CD4-positive, alpha-beta T cell treated with Interferon alpha-2 for 1 hour (primary cell): ENCODE measurements around the gene SMIM8.

Source experiments
- DNase-seq, 2 donors: peaks; one replicate each; pipeline ENCODE4 v3.0.0-alpha.2; 2020 to 2022

Gene SMIM8

DNA sequence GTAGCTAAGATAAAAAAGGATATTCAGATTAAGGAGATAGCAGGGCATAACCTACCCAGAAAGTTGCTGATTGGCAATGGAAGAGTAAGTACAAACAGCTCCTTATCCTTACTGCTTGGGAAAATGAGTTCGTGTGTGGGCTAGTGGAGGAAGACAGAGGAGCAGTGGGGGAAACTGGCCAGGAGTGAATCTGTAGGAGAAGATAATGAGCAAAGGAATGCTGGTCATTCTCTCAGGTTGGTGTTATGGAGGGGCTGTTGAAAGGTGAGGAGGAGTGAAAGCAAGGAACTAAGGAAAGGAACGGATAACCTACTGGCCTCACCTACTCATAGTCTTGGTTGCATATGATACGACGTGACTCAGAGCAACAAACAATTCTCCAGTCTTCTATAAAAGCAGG lies 14.0 kb downstream of the SMIM8 start:
- DNase-seq, result no peak

DNA sequence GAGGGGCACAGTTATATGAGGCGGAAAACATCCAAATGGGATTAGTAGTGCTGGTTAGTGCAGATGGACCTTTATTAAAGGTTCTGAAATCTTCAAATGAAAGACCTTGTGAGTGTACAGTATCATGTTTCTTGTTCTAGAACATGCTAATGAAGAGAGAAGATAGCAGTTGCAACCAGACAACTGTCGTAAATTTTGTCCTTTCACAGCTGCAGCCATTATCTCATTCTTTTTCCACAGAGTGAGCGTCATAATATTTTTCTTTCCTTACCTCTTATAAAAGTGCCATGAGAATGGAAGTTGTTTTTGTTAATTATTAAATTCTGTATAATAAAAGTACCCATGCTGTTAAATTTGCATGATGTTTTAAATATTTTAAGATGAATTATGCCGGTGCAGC lies 17.8 kb downstream of the SMIM8 start:
- no peak for DNase-seq

DNA sequence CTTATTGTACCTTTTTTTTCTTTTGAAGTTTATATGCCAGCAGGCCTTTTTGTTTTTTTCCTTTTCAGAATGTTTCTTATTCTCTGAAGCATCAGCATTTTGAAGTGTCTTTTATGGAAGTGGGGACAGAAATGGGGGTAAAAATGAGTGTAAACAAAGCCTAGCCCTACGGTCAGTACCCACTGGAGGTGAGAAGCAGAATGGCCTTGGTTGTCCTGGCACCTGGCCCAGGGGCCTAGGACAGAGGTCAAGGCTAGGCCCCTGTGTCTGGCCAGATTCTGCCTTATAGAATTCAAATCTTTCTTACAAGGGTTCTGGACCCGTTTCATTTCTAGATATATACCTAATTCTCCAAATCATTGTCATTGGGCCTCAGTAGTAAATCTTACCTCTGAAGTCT lies 18.8 kb downstream of the SMIM8 start:
- no peak for DNase-seq

DNA sequence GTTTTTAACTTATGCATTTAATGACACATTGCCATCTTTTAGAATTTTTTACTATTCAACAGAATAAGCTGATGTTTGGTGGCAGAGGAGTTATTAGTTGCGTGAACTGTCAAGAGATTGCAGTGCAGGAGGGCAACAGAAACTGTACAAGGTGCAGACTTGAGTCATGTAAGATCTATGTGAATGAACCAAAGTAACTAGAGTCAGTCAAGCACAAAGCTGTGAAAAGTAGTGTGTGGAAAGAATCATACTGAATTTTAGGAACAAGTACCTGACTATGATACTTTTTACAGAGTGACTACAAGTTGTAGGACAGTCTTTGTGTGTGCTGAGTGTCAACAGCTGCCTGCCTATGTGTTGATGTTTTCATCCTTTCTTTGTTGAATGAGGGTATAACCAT lies 19.5 kb downstream of the SMIM8 start:
- DNase-seq, result no peak

DNA sequence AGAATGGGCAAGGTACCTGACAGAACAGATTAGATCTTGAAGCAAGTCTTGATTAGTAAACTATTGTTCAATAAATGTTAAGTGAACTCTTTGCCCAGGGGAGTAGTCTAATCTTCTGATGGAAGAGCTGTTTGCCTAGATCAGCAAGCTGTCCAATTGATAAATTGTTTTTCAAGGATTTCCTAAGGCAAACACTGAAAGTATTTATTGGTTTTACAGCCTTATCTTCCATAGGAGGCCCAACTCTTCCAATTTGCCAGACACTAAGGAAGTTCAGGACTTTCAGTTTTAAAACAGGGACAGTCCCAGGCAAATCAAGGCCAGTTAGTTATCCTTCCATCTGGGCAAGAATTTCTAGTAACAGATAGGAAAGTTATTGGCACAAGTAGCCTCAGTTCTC lies 20.4 kb downstream of the SMIM8 start:
- DNase-seq, result no peak

DNA sequence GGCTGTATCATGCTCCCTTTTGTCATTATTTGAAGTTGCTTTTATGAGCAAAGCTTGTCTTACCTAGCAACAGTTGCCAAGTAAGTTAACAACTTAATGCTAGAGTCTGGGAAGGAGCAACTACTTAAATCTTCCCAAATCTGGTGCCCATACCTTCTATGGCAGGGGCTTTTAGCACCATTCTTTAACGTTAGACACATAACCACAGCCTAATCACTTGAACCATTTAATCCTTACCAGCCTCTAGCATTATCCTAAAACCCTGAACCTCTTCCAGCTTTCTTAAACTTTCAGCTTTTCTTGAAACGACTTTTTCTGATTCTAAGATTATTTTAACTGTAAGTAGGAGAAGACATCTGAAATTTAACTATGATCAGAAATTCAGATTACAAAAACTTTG lies 22.3 kb downstream of the SMIM8 start, which contains the start of gene C6orf163:
C6orf163 (plus strand) TSS at position 83 of the 400 bp plus-strand sequence; CDS start at position 370, 287 bp downstream.
- DNase-seq, result no peak

DNA sequence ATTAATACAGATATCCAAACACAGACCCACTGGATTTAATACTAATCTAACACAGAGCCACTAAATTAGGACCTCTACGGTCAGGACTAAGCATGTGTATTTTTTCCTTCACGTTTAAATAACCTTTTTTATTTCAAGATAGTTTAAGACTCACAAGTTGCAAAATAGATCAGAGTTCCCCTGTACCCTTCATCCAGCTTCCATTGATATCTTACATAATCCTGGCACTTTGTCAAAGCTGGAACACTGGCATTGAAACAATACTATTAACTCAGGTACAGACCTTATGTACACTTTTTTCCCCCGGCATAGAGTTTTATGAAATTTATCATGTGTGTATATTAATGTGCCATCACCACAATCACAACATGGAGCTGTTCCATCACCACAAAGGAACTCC lies 24.3 kb downstream of the SMIM8 start:
- no peak for DNase-seq

DNA sequence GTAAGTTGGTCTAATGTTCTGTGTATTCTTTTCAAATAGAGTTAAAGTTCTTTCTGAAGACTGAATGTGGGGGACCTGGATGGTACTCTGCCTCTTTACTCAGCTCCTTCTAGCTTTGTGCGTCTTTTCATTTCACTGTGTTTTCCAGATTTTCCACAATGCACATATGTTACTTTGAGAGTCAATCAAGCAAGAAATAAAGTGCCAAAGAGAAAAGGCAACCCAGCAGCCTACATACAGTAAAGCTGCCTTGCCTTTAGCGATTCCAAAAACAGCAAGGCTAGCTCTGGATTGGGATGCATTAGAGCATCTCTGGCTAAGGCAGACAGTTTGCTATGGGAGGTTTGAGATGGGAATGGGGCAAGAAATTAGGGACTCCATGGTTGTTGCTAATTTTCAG lies 27.5 kb downstream of the SMIM8 start:
- no peak for DNase-seq

DNA sequence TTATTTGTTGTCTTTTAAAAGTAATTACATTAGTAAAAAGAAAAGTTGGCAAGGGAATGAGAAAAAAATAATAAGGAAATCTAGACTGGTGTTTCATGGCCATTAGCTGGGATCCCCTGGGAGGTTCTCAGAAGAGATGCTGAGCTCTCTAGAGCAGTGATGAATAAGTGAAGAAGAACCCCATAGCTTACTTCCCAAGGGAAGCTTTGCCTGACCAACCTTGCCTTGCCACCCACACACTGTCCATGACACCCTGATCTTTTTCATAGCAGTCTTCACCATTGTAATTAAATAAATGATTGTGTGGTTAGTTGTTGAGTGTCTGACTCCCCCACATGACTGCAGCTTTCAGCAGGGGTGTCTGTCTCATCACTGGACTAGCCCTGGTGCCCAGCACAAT lies 28.1 kb downstream of the SMIM8 start:
- DNase-seq, result no peak

DNA sequence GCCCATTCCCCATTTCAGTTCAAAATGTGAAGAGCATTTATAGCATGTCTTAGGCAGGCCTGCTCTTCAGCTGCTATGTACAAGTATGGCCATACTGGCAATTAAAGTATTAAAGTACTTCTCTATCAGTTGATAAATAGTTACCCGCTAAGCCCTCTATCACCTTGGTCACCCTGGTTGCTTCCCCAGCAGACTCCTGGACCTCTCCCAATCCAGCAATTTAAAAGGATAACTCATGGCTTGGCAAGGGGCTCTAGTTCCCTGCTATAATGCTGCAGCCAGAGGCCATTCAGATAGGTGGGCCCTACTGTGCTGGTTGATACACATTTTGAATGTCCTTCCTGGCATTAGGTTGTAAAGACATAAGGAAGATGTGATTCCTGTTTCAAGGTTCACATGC lies 29.2 kb downstream of the SMIM8 start:
- DNase-seq, result no peak

DNA sequence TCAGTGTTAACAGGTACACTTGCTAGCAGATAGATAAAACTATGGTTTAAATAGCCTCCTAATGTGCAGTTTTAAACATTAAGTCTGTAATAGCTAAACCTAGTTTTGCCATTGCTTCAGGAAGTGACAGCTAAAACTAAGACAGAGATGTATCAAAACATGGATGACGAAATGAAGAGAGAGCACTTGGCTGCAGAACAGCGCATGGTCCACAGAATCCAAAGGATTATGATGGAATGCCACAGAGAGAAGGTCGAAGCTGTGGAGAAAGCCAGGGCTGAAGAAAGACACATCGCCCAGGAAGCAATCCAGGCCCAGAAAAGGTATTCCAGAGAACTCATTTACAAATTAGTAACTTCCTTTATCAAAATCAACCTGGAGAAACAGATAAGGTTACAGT lies 33.8 kb downstream of the SMIM8 start:
- DNase-seq, result no peak

DNA sequence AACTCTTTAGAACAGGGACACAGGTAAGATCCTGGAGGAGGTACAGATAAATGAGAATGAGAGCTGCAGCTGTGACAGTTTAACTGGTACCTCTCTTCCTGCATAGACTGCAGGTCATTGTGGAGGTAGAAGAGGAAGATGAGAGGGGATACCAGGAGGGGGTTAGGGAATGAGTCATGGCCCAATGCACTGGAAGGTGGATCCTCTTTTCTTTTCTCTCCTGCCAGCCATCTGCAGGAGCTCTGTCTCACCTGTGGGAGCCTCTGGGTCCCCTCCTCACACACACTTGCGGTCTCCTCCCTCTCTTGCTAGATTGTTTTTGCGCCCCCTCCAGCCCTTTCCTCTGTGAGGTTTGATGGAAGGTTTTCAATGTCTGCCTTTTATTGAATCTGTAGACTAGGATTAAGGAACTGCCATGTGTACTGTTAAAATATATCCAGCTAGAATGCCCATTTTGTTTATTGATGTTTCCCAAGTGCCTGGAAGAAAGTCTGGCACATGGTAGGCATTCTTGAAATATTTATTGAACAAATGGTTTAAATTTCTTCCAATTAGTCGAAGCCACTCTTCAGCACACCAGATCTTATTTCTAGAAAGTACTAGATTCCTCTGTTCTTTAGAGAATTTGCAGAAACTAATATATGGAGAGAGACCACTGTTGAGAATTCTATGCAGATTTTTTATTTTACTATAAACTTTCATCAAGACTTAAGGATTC lies 35.2 kb downstream of the SMIM8 start:
- DNase-seq, result no peak

DNA sequence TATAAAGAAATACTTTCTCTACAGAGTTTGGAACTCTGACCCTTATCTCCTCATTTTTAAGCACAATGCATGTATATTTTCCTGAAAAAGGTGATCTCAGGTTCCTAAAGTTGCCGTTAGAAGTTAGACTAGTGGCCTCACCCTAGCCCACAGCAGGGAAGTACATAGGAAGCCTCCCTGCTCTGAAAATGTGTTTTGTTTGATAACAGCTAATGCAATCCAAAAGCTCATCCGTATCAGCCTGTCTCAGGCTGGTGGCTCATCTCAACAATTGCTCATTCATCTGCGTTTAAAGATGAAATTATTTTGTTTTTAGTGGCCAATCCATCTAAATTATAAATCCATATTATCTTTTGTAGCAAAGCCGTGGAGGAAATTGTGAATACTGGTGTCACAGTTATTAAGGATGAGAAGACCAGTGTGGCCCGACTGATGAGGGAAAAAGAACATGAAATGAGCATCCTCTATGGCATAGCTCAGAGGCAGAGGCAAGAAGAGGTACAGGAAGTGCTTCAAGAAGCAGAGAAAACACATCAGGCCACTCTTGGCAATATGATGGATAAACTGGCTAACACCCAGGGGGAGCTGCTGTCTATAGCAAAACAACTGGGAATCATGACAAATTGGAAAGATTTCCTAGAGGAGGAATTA lies 42.3 kb downstream of the SMIM8 start:
- DNase-seq, result no peak

DNA sequence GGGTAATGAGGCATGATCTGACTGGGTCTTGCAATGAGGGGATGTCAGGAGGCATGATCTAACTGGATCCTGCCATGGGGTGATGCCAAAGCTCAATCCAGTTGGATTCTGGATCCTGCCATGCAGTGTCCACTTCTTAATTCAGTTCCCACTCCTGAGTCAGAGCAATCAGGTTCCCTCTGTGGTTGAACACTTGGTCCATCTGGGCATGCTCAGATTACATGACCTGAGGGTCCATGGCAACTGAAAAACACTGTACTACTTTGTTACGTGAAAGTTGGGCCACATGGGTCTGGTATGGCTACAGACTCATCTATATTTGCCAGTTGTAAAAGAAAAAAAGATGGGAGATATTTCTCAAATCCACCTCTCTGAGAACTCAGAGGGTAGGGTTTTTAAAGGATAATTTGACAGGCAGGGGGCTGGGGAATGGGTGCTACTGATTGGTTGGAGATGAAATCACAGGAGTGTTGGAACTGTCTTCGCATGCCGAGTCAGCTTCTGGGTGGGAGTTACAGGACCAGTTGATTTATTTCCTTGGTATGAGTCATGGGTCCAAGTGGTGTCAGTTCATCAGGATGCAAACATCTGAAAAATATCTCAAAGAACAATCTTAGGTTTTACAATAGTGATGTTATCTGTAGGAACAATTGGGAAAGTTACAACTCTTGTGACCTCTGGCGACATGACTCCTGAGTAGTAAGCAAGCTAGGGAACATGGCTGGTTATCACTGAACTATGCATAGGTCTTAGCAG lies 43.9 kb downstream of the SMIM8 start:
- DNase-seq, result no peak

DNA sequence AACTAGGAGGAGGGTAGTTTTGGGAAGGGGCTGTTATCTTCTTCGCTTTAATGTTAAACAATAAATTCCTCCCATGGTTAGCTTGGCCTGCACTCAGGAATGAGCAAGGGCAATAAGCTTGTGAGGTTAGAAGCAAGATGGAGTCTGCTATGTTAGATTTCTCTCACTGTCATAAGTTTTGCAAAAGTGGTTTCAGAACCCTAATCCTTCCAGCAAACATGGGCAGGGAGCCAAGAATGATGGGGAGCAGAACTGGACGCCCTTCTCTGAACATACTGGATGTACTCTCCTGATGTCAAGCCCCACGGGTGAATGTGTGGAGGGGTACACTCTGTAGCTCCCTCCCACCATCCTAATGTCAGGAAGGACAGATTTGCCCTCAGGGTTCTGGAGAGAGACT lies 44.5 kb downstream of the SMIM8 start:
- DNase-seq, result no peak

DNA sequence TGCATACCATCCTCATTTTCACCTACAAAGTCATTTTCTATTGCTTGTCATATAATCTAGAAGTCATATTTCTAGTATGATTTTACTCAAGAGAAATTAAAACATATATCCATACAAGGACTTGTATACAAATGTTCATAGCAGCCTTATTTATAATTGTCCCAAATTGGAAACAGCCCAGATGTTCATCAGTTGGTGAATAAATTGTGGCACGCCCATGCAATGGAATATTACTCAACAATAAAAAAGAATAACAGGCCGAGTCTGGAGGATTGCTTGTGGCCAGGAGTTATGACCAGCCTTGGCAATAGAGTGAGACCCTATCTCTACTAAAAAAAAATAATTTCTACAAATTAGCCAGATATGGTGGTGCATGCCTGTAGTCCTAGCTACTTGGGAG lies 51.0 kb downstream of the SMIM8 start:
- no peak for DNase-seq

DNA sequence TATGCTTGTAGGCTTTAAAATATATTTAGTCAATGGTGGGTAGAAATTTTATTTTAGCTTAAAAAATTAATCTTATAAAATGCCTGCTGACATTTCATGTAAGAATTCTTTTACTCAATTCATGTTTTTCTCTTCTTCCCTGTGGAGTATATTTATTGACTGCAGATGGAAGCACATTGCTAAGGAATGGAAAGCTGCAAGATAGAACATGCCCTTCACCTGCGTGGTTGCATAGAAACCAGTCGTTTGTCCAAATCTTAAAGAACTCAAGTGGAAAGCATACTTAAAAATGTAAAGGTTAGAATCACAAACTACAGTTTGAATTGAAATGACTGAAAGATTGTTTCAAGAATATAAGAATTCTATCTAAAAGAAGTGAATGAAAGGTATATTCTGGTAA lies 52.9 kb downstream of the SMIM8 start:
- no peak for DNase-seq

DNA sequence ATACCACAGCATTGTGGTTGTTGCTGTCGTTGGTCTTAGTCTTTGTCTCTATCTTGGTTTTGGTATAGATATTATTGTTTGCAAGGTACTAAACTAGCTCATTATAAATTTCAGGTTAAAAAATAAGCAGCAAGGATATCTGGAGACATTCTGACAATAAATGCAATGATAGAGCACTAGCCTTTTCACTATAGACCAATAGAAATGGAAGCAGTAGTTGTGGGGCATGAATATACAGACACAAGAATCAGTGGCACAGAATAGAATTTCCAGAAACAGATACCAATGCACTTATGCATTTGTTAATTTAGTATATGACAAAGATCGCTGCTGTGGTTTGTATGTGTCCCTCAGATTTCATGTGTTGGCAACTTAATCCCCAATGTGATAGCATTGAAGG lies 54.3 kb downstream of the SMIM8 start:
- DNase-seq, result no peak

DNA sequence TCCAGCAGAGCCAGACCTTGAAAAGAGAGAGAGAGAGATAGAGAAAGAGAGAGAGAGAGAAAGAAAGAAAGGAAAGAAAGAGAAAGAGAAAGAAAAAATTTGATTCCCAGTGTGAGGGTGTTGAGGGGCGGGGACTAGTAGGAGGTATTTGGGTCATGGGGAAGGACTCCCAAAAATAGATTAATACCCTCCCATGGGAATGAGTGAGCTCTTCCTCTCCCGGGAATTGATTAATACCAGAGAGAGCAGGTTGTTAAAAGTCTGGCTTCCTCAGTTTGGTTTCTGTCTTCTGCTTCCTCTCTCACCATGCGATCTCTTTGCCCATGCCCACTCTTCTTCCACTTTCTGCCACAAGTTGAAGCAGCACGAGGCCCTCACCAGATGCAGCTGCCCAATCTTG lies 56.6 kb downstream of the SMIM8 start:
- DNase-seq, result no peak

DNA sequence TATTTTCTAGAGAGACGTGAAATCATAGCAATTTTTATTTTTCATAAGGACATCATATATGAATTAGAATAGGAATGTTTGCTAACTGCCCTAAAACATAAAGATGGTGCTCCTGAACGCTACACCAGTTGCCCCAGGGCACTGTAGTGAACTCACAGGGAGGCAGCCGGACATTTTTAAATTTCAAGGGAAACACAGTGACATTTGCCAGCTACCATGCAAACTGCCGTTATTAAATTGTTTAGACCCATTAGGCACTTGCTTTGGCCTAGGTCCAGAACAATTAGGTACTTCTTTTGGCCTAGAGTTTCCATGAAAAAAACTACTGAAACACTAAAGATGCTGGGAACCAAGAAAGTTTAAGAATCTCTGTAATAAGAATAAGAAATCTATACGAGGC lies 60.5 kb downstream of the SMIM8 start:
- no peak for DNase-seq

DNA sequence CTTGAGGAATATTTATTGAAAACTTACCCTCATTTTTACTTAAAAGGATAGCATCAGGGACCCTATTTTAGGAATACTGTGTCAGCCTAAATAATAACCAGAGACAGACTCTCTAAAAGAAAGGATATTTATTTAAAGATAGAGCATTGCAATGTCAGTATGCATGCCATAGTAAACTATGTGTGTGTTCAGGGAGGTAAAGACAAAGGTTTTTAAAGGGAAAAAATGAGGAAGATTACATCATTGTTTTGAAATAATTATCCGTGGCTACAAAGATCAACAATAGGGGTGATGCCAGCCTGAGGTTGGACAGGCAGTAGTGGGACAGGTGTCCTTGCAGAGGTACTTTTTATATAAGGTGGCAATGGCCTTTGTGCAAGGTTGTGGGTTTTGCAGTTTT lies 61.6 kb downstream of the SMIM8 start:
- DNase-seq, result no peak

DNA sequence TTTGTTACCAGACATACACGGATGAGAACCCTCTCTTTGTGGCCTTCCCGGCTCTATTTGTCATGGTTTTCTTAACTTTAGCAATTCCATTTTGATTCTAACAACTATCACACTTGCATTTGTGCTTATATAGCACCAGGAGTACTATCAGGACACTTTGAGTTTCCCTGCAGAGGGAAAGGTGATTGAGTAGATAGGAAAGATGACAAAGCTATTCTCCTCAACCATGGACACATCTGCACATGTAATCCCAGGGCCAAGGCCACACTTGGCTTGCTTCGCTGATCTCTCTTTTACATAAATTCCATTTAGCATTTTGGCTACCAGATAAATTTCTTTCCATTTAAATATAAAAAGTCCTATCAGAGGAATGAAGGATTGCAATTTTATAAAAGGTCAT lies 62.1 kb downstream of the SMIM8 start:
- DNase-seq, result no peak

DNA sequence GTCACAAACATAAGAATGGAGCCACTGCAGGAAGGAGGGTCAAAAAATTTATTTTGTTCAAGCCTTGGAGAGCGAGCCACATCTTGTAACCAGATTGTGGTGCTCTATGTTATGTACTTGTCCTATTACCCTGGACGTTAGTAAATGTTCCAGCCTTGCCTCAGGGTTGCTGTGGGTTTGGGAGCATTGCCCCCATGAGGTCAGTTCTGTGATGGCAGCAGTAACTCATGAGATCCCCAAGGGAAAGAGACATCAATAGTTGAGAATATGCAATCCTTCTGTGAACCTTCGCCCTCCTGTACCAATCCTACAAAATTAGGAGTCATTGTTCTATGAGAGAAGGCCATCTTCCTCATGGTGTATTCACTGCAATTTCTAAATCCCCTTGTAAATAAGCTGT lies 68.9 kb downstream of the SMIM8 start:
- DNase-seq, result no peak
